ENCODE measurements around the gene HEXIM2.

Gene HEXIM2

GRCh38 chr17:45170931-45171337, 9.3 kb downstream of the HEXIM2 start:
- ChIA-PET POLR2A (interaction anchor here (1.0 to 2.9 kb wide), 2 partner anchors 12 to 22 kb away, joined by 3 to 23 read pairs; partner anchors contain the start of gene HEXIM1), CTCF (interaction anchor here (0.9 to 5.8 kb wide), 3 partner anchors 9 to 36 kb away, joined by 3 to 41 read pairs (median 23); partner anchors contain the start of genes ACBD4 and HEXIM2)
- no peak for TF ChIP-seq CTCF (IDR thresholded peaks at IDR 0.05; ENCODE audit: control extremely low read depth, extremely low read depth, low read depth, missing control alignments)
- no peak for DNase-seq (ENCODE audit: extremely low spot score)

GRCh38 chr17:45171338-45172231, 9.9 kb downstream of the HEXIM2 start:
- CTCF ChIA-PET = interaction anchor here (0.9 to 5.8 kb wide), 4 partner anchors 10 to 36 kb away, joined by 3 to 41 read pairs (median 24); partner anchors contain the start of genes ACBD4 and HEXIM2
- TF ChIP-seq CTCF (IDR thresholded peaks at IDR 0.05; ENCODE audit: control extremely low read depth, extremely low read depth, low read depth, missing control alignments) = no peak
- DNase-seq (ENCODE audit: extremely low spot score) = no peak
- POLR2A ChIA-PET = interaction anchor here (1.0 to 2.9 kb wide), 2 partner anchors 13 to 22 kb away, joined by 3 to 23 read pairs; partner anchors contain the start of gene HEXIM1

- no peak for TF ChIP-seq CTCF (IDR thresholded peaks at IDR 0.05; ENCODE audit: control extremely low read depth, extremely low read depth, low read depth, missing control alignments)
- CTCF ChIA-PET = interaction anchor here (1.3 to 5.8 kb wide), 6 partner anchors 10 to 47 kb away, joined by 4 to 41 read pairs (median 16); partner anchors contain the start of genes ACBD4 and HEXIM2
- no peak for DNase-seq (ENCODE audit: extremely low spot score)
- POLR2A ChIA-PET = interaction anchor here (1.0 to 2.9 kb wide), 2 partner anchors 20 to 23 kb away, joined by 3 to 23 read pairs; partner anchors contain the start of gene HEXIM1
Measured at GRCh38 chr17:45172232-45172540, 10.5 kb downstream of the HEXIM2 start.

- peak; percentile 56 for DNase-seq (ENCODE audit: extremely low spot score)
- POLR2A ChIA-PET = interaction anchor here (1.0 to 2.9 kb wide), 2 partner anchors 21 to 23 kb away, joined by 3 to 23 read pairs; partner anchors contain the start of gene HEXIM1
Measured at GRCh38 chr17:45172541-45173286, 11.0 kb downstream of the HEXIM2 start.

GRCh38 chr17:45175759-45176115, 14.1 kb downstream of the HEXIM2 start:
- no peak for TF ChIP-seq CTCF (IDR thresholded peaks at IDR 0.05; ENCODE audit: control extremely low read depth, extremely low read depth, low read depth, missing control alignments)
- DNase-seq (ENCODE audit: extremely low spot score) = no peak
- POLR2A ChIA-PET = no interaction called here
- CTCF ChIA-PET = interaction anchor here (0.8 to 1.1 kb wide), 6 partner anchors 9 to 77 kb away, joined by 3 to 8 read pairs (median 3); partner anchors contain the start of gene ACBD4

More at GRCh38 chr17:45172541-45173286, 11.0 kb downstream of the HEXIM2 start:
- TF ChIP-seq CTCF (IDR thresholded peaks at IDR 0.05; ENCODE audit: control extremely low read depth, extremely low read depth, low read depth, missing control alignments) = no peak
- CTCF ChIA-PET = interaction anchor here (0.7 to 5.8 kb wide), 11 partner anchors 9 to 104 kb away, joined by 3 to 41 read pairs (median 6); partner anchors contain the start of genes ACBD4 and HEXIM2

GRCh38 chr17:45177563-45177962, 15.9 kb downstream of the HEXIM2 start:
- no peak for TF ChIP-seq CTCF (IDR thresholded peaks at IDR 0.05; ENCODE audit: control extremely low read depth, extremely low read depth, low read depth, missing control alignments)
- CTCF ChIA-PET = interaction anchor here (0.7 to 1.6 kb wide), 3 partner anchors 26 to 54 kb away, joined by 3 to 6 read pairs (median 4); partner anchors contain the start of gene ACBD4
- POLR2A ChIA-PET = interaction anchor here (0.5 kb wide), 1 partner anchor 29 kb away, joined by 6 read pairs; the partner anchor contains the start of gene HEXIM1
- no peak for DNase-seq (ENCODE audit: extremely low spot score)

All from GM10248 (cell line).